Memory B cell (primary cell): ENCODE results near the gene ASMT.
"Not testable (repeated sequence)": the region's sequence is repeated elsewhere in the genome, so short reads cannot be mapped to it uniquely, and the experiment has no call there.

Experiments
- ATAC-seq: fragments of 150-1000 bp; cut with Tn5 transposase; 2 replicates; pipeline ENCODE4 v1.10.0; 2021; ENCODE audit warnings: low read depth, mild to moderate bottlenecking, moderate library complexity
- DNase-seq, 2 donors: peaks; one replicate each; pipeline ENCODE4 v3.0.0; 2022; ENCODE audit warnings: low spot score in 2 of 2
- H3K27ac Mint-ChIP-seq: one replicate; pipeline ENCODE4 v1.8.0; 2022; ENCODE audit warnings: mild to moderate bottlenecking, moderate library complexity, mixed read lengths
- H3K27me3 Mint-ChIP-seq: one replicate; pipeline ENCODE4 v1.8.0; 2022; ENCODE audit warnings: mixed read lengths
- H3K36me3 Mint-ChIP-seq: one replicate; pipeline ENCODE4 v1.8.0; 2022; ENCODE audit warnings: mild to moderate bottlenecking, mixed read lengths
- H3K4me1 Mint-ChIP-seq: one replicate; pipeline ENCODE4 v1.8.0; 2022; ENCODE audit warnings: mixed read lengths
- H3K4me3 Mint-ChIP-seq: one replicate; pipeline ENCODE4 v1.8.0; 2022; ENCODE audit warnings: mild to moderate bottlenecking, moderate library complexity, mixed read lengths
- H3K9me3 Mint-ChIP-seq: one replicate; pipeline ENCODE4 v1.8.0; 2022; ENCODE audit warnings: mixed read lengths

Gene ASMT

GRCh38 chrX:1682501-1682900 is 67.6 kb downstream of the ASMT start:
- not testable (repeated sequence) for DNase-seq

GRCh38 chrX:1684883-1685282 is 70.0 kb downstream of the ASMT start:
- not testable (repeated sequence) for H3K36me3 Mint-ChIP-seq, ATAC-seq, H3K4me3 Mint-ChIP-seq, H3K9me3 Mint-ChIP-seq, H3K4me1 Mint-ChIP-seq, DNase-seq, H3K27me3 Mint-ChIP-seq, H3K27ac Mint-ChIP-seq

More at GRCh38 chrX:1682501-1682900, 67.6 kb downstream of the ASMT start:
- H3K27ac Mint-ChIP-seq = peak overlapping the region; percentile 96
- H3K9me3 Mint-ChIP-seq, ATAC-seq, H3K27me3 Mint-ChIP-seq, H3K36me3 Mint-ChIP-seq, H3K4me3 Mint-ChIP-seq: not testable (repeated sequence)
- H3K4me1 Mint-ChIP-seq = peaks cover 17% of the 10 kb centered on the region

GRCh38 chrX:1685444-1685880 is 70.6 kb downstream of the ASMT start:
- not testable (repeated sequence) for H3K36me3 Mint-ChIP-seq, H3K4me3 Mint-ChIP-seq, H3K27ac Mint-ChIP-seq, H3K4me1 Mint-ChIP-seq, H3K9me3 Mint-ChIP-seq, DNase-seq, H3K27me3 Mint-ChIP-seq, ATAC-seq

GRCh38 chrX:1686642-1687041 is 71.8 kb downstream of the ASMT start:
- Mint-ChIP-seq H3K4me1 (peaks cover 6% of the 10 kb centered on the region), H3K9me3 (peaks cover 4% of the 10 kb centered on the region), H3K36me3 (peaks cover 10% of the 10 kb centered on the region), H3K27me3 (no peaks in the 10 kb centered on the region), H3K4me3 (no peak overlapping the region), H3K27ac (no peak overlapping the region)
- DNase-seq = peak in 1 of 2 donors; percentile 3
- ATAC-seq = no peak
